Measurements from ENCODE around the gene IFIT2.
"Not testable (repeated sequence)": the region's sequence is repeated elsewhere in the genome, so short reads cannot be mapped to it uniquely, and the experiment has no call there.

Gene IFIT2, protein sequence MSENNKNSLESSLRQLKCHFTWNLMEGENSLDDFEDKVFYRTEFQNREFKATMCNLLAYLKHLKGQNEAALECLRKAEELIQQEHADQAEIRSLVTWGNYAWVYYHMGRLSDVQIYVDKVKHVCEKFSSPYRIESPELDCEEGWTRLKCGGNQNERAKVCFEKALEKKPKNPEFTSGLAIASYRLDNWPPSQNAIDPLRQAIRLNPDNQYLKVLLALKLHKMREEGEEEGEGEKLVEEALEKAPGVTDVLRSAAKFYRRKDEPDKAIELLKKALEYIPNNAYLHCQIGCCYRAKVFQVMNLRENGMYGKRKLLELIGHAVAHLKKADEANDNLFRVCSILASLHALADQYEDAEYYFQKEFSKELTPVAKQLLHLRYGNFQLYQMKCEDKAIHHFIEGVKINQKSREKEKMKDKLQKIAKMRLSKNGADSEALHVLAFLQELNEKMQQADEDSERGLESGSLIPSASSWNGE

DNA sequence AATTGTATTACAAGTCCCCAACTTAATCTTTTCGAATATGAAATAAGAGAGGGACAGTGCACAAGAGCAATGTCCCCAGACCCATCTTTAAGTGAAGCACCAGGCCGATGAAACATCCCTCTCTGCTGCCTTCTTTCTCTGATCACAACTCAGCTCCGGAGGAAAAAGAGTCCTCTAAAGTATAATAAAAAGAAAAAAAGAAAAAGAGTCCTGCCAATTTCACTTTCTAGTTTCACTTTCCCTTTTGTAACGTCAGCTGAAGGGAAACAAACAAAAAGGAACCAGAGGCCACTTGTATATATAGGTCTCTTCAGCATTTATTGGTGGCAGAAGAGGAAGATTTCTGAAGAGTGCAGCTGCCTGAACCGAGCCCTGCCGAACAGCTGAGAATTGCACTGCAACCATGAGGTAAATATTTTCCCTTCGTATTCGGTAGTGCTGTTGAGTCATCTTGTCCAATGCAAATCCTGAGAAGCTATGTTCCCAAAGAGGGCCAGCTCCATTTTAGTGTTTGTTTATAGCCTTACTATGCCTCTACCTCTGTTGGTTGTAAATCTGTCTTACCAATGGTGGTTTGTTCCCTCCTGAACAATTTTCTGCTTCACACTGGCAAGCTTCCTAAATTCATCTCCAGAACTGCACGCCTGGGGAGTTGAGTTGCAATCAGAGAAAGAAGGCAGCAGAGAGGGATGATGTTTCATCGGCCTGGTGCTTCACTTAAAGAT is at the start of gene IFIT2:
Gene IFIT2, plus strand, starts transcription at position 326 of the 725 bp plus-strand sequence. Its CDS starts 78 bp downstream, at position 404.
- DNase-seq: peak; percentile 58

DNA sequence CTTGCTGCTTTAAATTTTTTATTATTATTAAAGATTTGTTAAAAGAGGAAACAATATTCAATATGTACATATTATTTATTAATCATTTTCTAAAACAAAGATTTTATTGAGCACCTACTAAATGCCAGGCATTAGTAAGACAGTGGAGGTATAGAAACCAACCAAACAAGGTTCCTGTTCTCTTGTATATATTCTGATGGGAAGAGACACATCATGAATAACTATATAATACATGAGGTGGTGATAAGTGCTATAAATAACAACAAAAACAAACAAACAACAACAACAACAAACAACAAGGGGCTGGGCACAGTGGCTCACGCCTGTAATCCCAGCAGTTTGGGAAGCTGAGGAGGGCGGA is 49.6 kb upstream of the IFIT2 start:
- no peak for DNase-seq

DNA sequence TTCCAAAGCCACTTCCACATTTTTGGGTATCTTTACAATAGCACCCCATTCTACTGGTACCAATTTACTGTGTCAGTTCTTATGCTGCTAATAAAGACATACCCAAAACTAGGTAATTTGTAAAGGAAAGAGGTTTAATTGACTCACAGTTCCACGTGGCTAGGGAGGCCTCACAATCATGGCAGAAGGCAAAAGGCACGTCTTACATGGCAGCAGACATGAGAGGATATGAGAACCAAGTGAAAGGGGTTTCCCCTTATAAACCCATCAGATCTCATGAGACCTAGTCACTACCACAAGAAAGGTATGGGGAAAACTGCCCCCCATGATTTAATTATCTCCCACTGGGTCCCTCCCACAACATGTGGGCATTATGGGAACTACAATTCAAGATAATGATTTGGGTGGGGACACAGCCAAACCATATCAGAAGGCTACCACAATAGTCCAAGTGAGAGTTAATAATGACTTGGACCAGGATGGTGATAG is 46.7 kb upstream of the IFIT2 start:
- not testable (repeated sequence) for DNase-seq

DNA sequence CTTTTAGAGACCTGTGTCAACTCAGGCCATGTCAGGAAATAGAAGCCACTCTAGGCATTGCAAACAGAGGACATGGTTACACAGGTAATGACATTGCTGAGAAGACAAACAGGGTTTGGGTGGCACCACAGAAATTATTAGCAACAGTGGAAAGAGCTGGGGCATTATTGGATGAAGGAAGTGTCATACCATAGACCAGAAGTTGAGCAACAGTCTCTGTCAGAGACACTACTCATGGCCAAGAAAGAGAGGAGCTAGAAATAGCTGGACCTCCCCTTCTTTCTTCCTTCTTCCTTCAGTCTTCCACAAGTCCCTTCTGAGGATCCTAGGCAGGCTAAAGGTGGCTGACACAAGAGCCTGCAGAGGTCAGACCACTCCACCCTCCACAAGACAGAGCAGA is 46.1 kb upstream of the IFIT2 start:
- no peak for DNase-seq

DNA sequence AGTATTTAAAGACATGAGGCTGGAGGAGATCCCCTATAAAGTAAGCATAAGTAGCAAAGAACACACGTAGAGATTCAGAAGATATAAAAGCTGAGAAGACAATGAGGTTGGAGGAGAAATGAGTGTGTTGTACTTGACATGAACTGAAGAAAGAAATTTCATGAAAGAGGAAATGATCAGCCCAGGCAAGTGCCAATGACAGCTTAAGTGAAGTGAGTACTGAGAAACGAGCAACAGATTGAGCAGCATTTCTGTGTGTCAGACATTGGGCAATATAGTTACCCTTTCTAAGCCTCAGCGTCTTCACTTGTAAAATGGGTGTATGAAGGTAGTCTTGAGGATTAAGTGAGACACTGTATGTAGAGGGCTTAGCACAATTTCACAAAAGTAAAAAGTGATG is 45.5 kb upstream of the IFIT2 start:
- no peak for DNase-seq

DNA sequence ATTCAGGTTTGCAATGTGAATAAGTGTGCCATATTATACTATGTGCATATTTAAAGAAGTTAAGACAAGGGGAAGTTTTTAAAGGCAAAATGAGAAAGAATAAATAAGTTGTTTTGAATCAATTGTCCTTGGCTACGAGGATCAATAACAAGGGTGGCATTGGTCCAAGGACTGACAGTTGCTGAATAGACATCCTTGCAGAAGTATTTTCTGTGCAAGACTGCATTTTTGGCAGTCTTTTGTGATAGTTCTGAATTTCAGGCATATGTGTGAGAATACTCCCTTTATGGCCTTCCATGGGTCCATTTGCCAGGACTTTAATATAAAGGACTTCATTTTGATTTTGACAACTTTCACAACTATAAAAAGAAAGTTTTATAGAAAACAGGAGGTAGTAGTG is 44.9 kb upstream of the IFIT2 start:
- no peak for DNase-seq

DNA sequence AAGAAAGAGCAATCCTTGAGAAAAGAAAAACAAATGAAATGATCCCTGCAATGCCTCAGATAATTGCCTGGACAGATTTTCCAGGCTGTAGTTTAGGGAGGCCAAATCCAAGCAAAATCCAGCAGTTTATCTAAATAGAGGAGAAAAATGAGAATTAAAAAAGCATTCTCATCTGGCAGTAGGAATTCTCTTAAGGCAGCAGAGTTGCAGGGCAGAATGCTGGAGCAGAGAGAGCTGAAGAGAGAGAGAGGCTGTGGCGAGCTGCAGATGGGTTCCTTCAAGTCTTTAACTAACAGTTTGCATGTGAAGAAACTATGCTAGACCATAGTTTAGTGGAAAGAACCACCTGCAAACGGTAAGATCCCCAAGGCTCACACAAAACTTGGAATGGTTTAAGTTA is 44.3 kb upstream of the IFIT2 start:
- no peak for DNase-seq

DNA sequence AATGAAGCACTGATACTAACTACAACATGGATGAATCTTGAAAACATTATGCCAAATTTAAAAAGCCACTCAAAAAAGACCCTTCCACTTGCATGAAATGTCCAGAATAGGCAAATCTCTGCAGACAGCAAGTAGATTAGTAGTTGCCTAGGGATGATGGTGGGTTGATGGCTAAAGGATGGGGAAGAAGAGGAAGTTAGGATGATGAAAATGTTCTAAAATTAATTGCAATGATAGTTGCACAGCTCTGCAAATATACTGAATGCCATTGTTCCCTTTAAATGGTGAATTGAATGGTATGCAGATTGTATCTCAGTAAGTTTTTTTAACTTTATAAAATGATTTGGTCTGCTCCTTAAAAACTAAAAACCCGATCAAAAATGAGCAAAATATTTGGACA is 43.0 kb upstream of the IFIT2 start:
- DNase-seq: no peak

DNA sequence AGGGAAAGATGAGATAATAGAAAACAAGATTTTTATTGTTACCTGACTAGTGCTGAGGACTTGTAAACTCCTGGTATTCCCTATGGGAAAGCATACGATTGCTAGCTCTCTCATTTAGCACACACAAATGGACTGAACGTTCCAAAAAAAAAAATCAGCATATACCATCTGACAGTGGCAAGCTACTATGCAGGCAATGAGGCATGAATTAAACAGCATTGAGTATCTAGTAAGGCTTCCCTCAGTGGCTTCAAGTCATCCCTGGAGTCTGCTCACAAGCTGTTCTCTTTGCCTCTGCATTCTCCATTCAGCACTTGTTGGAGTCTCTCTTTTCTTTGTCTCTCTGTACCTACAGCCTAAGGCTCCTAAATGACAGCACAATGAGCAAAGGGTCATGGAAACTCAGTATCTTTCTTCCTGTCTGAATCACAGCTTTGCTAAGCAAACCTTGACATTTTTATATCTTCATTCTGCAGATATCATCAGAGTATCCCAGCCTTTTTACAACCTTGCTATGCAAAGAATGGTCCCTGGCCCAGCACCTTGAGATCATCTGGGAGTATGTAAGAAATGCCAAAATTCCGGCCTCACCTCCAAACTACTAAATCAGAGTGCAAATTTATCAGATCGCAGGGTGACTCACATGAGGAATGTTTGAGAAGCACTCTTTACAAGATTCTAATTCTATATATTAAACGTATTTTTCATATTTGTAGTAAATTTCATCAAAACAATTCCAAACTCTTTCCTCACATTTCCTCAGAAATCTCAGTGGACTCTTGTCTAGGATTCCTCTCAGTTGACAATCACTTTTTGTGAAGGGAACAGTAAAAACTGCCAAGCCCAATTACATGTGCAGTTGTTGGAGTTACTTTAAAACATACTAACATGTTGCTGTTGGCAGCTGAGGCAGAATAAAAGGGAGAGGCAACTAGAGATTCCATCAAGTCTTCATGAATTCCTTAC is 39.5 kb upstream of the IFIT2 start:
- peak; percentile 31 for DNase-seq

DNA sequence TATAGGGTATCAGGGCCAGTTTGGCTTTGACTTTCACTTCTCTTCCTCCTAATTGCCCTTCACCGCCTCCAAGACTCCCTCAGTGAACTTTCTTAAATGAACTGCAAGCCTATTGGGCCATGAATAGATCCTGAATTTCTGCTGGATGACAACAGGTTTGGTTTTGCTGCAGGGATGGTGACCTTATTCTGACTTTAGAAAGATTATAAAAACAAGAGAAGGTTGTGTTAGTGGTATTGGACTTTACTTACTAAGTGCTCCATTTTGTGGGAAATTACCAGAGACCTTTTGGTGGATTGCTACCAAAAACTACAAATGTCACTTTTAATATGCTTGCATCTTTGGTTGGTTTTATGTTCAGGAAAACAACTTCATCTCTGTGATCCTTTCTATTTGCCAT is 38.8 kb upstream of the IFIT2 start:
- DNase-seq: no peak

DNA sequence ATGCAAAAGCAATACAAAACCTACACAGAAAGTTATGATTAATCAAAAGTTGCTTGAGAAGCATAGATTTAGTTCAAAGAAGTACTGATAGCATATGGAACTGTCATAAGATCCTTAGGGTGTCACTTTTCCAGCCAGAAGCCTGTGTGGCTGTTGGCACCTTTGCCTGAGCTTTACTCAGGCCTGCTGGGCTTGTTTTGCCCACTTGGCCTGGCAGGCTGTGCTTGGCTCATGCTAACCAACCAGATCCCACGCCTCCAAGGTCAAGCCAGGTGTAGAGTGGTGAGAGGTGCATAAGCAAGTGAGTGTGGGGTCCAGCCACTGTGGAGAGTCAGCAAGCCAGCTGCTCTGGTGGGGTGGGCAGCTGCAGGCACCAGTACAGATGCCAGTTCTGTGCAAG is 38.3 kb upstream of the IFIT2 start:
- no peak for DNase-seq

DNA sequence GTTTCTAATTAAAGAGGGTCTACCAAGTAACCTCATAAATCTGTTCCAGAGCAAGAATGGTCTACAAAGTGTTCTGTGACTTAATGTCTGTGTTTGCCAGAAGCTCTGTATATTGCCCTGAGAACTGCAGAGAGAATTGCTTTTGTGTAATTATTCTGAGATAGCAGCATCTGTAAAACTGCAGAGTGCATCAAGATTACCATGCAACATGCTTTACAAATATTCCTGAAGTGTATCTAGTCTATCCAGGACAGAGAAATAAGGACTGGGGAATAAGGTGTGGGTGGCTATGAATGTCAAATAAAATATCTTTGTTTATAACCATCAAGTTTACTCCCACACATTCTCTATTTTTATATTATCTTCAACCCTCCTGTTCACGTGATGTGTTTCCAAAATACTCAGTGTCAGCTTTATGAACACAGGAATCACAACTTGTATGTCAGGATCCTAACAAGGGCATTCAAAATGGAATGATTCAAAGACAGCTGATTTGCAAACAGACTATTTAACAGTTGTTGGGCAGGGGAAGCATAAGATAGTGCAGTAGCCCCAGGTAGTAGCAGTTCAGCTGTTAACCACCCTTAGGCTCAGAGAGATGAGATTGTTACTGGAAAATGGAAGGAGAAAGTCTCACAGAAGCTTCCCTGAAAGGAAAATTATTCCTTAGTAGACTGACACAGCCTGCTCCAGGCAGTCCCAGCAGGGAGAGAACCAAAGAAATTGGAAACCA is 35.0 kb upstream of the IFIT2 start:
- no peak for DNase-seq

DNA sequence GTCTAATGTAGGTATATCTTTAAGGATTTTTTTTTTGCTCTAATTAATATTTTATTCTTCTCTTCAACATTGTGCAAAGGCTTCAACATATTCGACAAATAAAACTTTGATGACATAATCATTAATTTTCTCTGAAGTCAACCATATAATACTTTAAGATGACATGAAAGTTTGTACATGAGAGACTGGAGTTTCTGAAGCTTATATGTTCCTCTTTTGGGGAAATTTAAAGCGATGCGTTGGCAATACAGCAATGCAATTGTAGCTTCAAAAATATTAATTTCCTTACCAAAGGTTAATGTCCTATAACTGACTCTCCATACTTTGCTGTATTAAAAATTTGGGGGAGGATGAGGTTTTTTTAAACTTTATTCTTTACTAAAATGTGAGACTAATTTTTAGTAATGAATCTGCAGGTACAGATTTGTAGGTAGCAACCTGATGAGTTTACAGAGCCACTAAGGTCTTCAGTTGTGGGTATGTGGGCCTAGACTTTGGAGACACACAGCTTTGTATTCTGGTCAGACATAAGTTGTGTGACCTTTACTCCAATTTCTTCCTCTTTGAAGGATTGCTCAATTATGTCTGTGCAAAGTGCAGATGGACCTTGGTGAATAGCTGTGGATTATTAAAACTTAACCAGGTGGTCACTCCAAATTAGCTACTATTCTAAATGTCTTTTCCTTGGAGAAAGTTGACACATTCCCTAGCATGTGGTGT is 32.3 kb upstream of the IFIT2 start:
- DNase-seq: no peak

DNA sequence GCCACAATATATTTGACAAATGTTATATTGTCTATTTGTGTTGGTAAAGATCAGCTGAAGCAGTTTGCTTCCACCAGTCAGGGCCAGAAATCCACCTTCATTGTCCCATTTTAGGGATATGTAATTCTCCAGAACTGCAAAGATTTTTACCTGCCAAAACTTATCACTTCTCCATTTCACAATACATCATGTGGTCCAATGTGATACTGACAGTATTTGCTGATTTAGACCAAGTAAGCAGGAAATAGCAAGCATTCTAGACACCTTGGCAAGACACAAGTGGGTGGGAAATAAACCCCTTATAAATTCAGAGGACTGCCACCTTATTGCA is 31.7 kb upstream of the IFIT2 start:
- DNase-seq: no peak

DNA sequence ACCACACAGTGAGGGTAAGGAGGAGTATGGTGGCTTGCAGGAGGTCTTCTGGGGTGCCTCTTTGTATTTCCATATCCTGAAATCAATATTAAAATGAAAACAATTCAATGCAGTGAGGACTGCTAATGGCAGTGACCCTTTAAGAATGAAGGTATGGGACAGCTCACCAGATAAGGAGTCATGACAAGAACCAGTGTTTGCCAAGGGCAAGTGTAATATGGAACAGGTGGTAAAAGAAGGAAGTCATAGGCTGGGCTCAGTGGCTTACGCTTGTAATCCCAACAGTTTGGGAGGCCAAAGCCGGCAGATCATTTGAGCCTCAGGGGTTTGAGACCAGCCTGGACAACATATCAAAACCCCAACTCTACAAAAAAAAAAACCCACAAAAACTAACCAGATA is 30.3 kb upstream of the IFIT2 start:
- no peak for DNase-seq

DNA sequence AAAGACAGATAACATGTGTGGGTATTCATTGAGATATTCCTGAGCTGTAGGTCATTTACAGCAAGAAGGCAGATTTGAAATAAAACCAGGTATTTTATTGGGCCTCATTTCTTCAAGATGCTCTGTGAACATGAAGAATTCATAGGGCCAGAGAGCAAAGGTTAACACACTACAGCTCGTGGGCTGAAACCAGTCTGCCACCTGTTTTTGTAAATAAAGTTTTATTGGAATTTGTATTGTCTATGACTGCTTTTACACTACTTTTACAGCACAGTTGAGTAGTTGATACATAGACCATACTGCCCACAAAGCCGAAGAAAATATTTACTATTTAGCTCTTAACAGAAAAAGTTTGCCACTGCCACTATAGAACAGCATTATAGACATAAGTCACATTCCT is 28.2 kb upstream of the IFIT2 start:
- DNase-seq: no peak

DNA sequence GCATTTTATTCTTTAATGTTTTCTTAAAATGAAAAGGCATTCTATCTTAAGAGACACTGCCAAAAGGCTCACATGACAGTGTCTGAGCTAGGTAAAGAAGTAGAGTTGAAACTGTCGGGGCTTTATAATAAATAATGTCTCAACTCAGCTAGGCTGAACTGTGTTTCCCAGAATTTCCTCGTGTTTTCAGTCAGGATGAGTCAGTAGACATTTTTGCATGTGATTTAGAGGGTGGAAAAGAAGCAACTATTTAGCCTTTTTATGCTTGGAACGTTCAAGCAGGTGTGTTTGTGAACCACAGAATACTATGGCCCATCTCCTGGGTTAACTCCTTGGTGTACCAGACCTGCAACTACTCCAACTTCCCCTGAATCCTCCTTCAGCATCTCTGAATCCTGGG is 26.9 kb upstream of the IFIT2 start:
- DNase-seq: no peak

DNA sequence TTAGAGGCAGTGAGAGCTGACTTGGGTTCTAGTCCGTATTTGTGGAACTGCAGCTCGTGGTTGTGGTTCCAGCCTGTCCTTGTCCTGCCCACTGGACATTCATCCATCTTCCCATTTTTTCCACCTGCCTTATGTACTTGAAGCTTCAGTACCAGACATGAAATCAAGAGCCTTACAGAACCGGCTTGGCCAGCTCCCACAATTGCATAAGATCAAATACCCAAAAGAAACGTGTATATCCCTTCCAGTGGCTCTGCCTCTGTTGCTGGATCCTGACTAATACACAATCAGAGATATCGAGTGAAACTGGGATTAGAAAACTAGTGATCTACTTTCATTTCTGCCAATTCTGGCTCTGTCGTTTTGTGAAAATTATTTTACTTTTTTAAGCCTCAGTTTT is 26.5 kb upstream of the IFIT2 start:
- no peak for DNase-seq

DNA sequence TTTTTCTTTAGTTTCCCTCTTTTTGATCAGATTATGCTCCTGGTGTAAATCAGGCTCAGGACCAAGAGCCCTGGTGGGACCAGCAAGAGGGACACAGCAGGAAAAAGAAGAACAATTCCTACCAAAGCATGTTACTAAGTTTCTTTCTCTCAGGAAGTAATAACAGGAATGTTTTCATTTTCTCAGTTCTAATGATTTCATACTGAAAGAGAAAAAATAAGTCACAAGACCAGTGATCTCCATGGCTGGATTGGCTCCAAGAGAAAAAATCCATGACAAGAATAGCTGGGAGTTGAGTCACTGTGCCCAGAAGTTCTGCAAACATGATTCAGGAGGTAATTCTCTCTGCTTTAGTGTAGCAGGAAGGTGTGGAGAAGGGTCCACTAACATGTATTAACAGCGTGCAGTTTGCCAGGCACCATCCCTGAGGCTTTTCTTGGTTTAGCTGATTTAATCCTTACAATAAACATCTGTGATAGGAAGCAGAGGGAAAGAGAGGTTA is 23.8 kb upstream of the IFIT2 start:
- peak; percentile 78 for DNase-seq

DNA sequence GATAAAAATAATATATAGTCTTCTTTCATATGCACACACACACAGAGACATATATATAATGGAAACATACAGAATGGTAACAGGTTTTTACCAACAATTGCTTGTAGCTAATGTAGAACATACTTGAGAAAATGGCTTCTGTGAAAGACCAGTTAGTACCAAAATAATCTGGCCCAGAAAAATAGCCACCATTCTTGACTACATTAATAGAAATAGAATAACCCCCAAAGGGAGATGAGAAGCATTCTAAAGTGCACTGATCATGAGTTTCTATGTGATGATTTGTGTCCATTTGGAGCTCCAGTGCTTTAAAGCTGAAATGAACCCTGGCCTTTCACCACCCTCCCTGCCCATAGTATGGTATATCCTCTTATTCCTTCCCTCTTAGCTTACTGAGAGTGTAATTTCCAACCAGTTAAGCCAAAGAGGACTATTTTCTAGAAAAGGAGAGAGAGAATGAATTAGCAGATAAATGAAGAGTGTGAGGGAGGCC is 22.9 kb upstream of the IFIT2 start:
- no peak for DNase-seq

DNA sequence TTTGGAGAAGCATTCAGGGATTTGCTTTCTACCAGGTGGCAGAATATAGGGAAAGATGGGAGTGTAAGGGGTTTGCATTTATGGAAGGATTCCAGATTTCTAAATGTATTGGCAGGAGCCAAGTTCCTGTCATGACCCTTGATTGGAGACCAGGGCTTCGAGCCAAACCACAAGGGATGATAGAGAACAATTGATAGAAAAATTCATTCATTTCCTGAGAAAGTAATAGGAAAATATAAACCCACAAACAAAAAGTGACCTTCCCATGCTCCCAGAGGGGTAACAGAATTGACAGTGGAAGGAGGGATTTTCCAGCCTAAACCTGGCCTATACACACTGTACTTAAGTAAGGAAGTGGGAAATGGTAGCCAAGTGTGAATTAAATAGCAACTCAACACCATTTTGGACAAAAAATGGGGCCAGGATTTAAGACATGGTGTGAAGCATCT is 22.4 kb upstream of the IFIT2 start:
- DNase-seq: no peak

Measured in eye (tissue), 1 donor.